KMS-11 (cell line): ENCODE data around the gene BSND.

Source experiments
- H2AFZ ChIP-seq: fragments of 200-600 bp; sonication (generic); 2 replicates; pipeline ENCODE4 v1.6.1; 2016; ENCODE audit warnings: antibody characterized with exemption, mixed run types, low read depth
- H3K27ac ChIP-seq: fragments of 200-600 bp; sonication (generic); 2 replicates; pipeline ENCODE4 v1.6.1; 2016; ENCODE audit warnings: mild to moderate bottlenecking, mixed run types
- H3K27me3 ChIP-seq: fragments of 200-600 bp; sonication (generic); 2 replicates; pipeline ENCODE4 v1.6.1; 2017; ENCODE audit warnings: mild to moderate bottlenecking, low read depth, mixed run types, moderate library complexity; ENCODE audit not compliant: insufficient read depth
- H3K36me3 ChIP-seq: fragments of 200-600 bp; sonication (generic); 2 replicates; pipeline ENCODE4 v1.6.1; 2017; ENCODE audit warnings: mild to moderate bottlenecking, mixed run types; ENCODE audit not compliant: insufficient read depth
- H3K4me1 ChIP-seq: fragments of 200-600 bp; sonication (generic); 2 replicates; pipeline ENCODE4 v1.6.1; 2016; ENCODE audit warnings: mild to moderate bottlenecking, low read depth, mixed run types; ENCODE audit not compliant: poor library complexity, severe bottlenecking
- H3K4me2 ChIP-seq: fragments of 200-600 bp; sonication (generic); 2 replicates; pipeline ENCODE4 v1.7.0; 2016; ENCODE audit warnings: mild to moderate bottlenecking, mixed run types
- H3K4me3 ChIP-seq: fragments of 200-600 bp; sonication (generic); IDR thresholded peaks from 2 replicates; pipeline ENCODE4 v1.6.1; 2017; ENCODE audit warnings: low read depth, low read length, mixed read lengths; ENCODE audit not compliant: insufficient read depth
- H3K79me2 ChIP-seq: fragments of 200-600 bp; sonication (generic); 2 replicates; pipeline ENCODE4 v1.6.1; 2016; ENCODE audit warnings: low read depth, mixed run types; ENCODE audit not compliant: insufficient read depth
- H3K9ac ChIP-seq: fragments of 200-600 bp; sonication (generic); 2 replicates; pipeline ENCODE4 v1.6.1; 2016; ENCODE audit warnings: mild to moderate bottlenecking, mixed run types
- H4K20me1 ChIP-seq: fragments of 200-600 bp; sonication (generic); 2 replicates; pipeline ENCODE4 v1.6.1; 2016; ENCODE audit warnings: mild to moderate bottlenecking, mixed run types; ENCODE audit not compliant: insufficient read depth
- TF ChIP-seq, protein P1 (sequence below): fragments of 200-600 bp; sonication (generic); conservative IDR thresholded peaks from 2 replicates; pipeline ENCODE4 v1.6.1; 2017; ENCODE audit warnings: low read depth, mild to moderate bottlenecking, antibody characterized with exemption, low read length, moderate library complexity, mixed read lengths

The BSND gene

DNA sequence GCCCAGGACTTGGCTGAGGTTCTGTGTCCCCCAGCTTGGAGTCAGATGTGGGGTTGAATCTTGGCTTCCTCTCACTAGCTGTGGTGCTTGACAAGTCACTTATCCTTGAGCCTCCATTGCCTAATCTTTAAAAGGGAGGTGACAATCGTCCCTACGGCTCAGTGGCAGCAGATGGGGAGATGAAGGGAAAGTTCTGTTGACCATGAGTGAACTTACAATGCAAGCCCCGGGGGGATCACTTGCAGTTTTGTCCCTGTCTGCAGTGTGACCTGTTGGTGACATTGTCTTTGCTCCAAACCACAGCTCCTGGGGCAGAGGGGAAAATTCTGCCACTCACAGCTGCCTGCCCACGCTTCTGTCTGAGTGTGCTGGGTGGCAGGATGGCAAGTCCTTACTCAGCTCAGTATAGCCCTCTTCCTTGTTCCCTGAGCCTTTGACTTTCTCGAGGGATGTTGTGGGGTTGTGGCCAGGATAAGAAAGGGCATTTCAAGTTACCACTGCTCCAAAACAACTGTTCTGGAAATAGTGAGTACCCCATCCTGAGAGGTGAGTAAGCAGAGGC, 42.3 kb downstream of the BSND start:
- H4K20me1 ChIP-seq: no peaks in the 10 kb centered on the region
- no peak overlapping the region for H3K4me3 ChIP-seq
- H3K27ac ChIP-seq: no peak overlapping the region
- TF ChIP-seq, protein P1, sequence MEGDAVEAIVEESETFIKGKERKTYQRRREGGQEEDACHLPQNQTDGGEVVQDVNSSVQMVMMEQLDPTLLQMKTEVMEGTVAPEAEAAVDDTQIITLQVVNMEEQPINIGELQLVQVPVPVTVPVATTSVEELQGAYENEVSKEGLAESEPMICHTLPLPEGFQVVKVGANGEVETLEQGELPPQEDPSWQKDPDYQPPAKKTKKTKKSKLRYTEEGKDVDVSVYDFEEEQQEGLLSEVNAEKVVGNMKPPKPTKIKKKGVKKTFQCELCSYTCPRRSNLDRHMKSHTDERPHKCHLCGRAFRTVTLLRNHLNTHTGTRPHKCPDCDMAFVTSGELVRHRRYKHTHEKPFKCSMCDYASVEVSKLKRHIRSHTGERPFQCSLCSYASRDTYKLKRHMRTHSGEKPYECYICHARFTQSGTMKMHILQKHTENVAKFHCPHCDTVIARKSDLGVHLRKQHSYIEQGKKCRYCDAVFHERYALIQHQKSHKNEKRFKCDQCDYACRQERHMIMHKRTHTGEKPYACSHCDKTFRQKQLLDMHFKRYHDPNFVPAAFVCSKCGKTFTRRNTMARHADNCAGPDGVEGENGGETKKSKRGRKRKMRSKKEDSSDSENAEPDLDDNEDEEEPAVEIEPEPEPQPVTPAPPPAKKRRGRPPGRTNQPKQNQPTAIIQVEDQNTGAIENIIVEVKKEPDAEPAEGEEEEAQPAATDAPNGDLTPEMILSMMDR: no peak
- H3K27me3 ChIP-seq: no peaks in the 10 kb centered on the region
- H2AFZ ChIP-seq: no peak overlapping the region
- H3K79me2 ChIP-seq: no peaks in the 10 kb centered on the region
- H3K4me1 ChIP-seq: no peaks in the 10 kb centered on the region
- no peaks in the 10 kb centered on the region for H3K36me3 ChIP-seq
- no peak overlapping the region for H3K4me2 ChIP-seq
- H3K9ac ChIP-seq: no peak overlapping the region

DNA sequence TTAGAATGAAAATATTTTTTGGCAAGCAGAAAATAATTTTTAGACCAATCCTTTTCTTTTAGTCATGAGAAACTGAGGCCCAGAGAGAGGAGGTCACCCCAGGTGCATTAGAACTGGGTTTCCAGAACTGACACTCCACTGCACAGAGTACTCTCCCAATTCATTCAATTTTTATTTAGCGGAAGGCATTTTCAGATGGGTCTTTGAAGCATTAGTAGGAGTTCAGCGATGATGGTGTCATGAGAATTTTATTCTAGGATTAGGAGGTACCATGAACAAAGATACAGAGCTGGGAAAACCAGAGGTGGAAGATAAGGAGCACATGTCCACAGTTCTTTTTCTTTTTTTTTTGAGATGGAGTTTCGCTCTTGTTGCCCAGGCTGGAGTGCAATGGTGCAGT, 42.9 kb downstream of the BSND start:
- H3K27me3 ChIP-seq: no peaks in the 10 kb centered on the region
- no peaks in the 10 kb centered on the region for H3K36me3 ChIP-seq
- H3K4me3 ChIP-seq: no peak overlapping the region
- H3K79me2 ChIP-seq: no peaks in the 10 kb centered on the region
- no peak overlapping the region for H3K4me2 ChIP-seq
- TF ChIP-seq, protein P1: no peak
- H2AFZ ChIP-seq: no peak overlapping the region
- no peaks in the 10 kb centered on the region for H3K4me1 ChIP-seq
- H4K20me1 ChIP-seq: no peaks in the 10 kb centered on the region
- no peak overlapping the region for H3K9ac ChIP-seq
- no peak overlapping the region for H3K27ac ChIP-seq

DNA sequence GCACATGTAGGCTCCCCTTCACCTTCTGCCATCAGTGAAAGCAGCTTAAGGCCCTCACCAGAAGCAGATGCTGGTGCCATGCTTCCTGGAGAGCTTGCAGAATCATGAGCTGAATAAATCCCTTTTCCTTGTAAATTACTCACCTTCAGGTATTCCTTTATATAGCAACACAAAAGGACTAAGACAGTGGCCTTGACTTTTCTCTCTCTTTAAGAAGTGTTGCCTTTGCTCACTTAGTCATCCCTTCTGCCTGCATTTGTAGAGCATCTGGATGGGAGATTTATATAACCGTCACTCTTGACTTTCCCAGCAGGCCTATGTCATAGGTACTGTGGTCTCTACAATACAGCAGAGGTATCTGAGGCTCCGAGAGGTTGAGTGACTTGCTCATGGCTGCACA, 44.3 kb downstream of the BSND start:
- Histone ChIP-seq H3K36me3 (no peaks in the 10 kb centered on the region), H3K4me1 (no peaks in the 10 kb centered on the region), H3K27me3 (no peaks in the 10 kb centered on the region), H3K27ac (no peak overlapping the region), H3K4me2 (no peak overlapping the region), H3K4me3 (no peak overlapping the region), H2AFZ (no peak overlapping the region), H4K20me1 (no peaks in the 10 kb centered on the region), H3K9ac (no peak overlapping the region), H3K79me2 (no peaks in the 10 kb centered on the region)
- TF ChIP-seq, protein P1: no peak

DNA sequence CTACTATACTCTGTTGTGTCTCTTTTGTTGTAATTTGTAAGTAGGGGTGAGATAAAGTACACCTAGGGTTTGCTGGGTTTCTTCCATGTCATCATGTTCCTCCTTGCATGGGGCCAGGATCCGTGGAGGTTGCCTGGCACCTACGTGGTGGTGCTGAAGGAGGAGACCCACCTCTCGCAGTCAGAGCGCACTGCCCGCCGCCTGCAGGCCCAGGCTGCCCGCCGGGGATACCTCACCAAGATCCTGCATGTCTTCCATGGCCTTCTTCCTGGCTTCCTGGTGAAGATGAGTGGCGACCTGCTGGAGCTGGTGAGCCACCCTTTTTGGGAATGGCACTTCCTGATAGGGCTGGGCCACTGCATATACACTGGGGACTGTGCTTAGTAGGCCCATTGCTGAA, 45.0 kb downstream of the BSND start:
- TF ChIP-seq, protein P1: no peak
- no peaks in the 10 kb centered on the region for H3K27me3 ChIP-seq
- H3K4me2 ChIP-seq: no peak overlapping the region
- H3K4me1 ChIP-seq: no peaks in the 10 kb centered on the region
- H4K20me1 ChIP-seq: no peaks in the 10 kb centered on the region
- no peak overlapping the region for H3K4me3 ChIP-seq
- no peak overlapping the region for H3K27ac ChIP-seq
- no peaks in the 10 kb centered on the region for H3K36me3 ChIP-seq
- H3K79me2 ChIP-seq: no peaks in the 10 kb centered on the region
- no peak overlapping the region for H2AFZ ChIP-seq
- no peak overlapping the region for H3K9ac ChIP-seq
